Vagina (tissue), 2 donors: ENCODE measurements around the gene B4GALNT1. TPM values are rescaled to one million over a fixed set of nuclear protein-coding genes. Genes with fewer than 3 reads are reported as not detected.

Source experiments
- DNase-seq, 2 donors: peaks; one replicate each; pipeline ENCODE4 v3.0.0-alpha.2; 2017; ENCODE audit errors: extremely low spot score in 2 of 2
- H3K27ac ChIP-seq: fragments of 200-600 bp; sonication (generic); one replicate; pipeline ENCODE4 v1.5.1; 2019
- H3K27me3 ChIP-seq: fragments of 200-600 bp; sonication (generic); one replicate; pipeline ENCODE4 v1.5.1; 2019
- H3K36me3 ChIP-seq, 2 donors: fragments of 200-600 bp; sonication (generic); one replicate each; pipeline ENCODE4 v1.5.1; 2017 to 2019
- H3K4me1 ChIP-seq: fragments of 200-600 bp; sonication (generic); one replicate; pipeline ENCODE4 v1.5.1; 2019
- H3K4me3 ChIP-seq, 2 donors: fragments of 200-600 bp; sonication (generic); 1 replicate in 1 of 2; 2 replicates in 1 of 2; pipeline ENCODE4 v1.5.1; 2016 to 2019
- H3K9me3 ChIP-seq: fragments of 200-600 bp; sonication (generic); one replicate; pipeline ENCODE4 v1.5.1; 2019
- POLR2A ChIP-seq, 2 donors: fragments of 450-650 bp; IDR thresholded peaks; one replicate each; pipeline ENCODE4 v1.6.1; 2017; ENCODE audit warnings: antibody characterized with exemption in 2 of 2, mild to moderate bottlenecking in 2 of 2, moderate library complexity in 2 of 2
- POLR2AphosphoS5 ChIP-seq, 2 donors: sonication (generic); formaldehyde crosslinking; IDR thresholded peaks; one replicate each; pipeline ENCODE4 v1.9.0; 2017; ENCODE audit warnings: antibody characterized with exemption in 2 of 2, mild to moderate bottlenecking in 2 of 2, low read depth in 1 of 2; ENCODE audit not compliant: insufficient read depth in 1 of 2
- intact Hi-C: fragments of 100-400 bp; cut with DNase I; formaldehyde crosslinking; loops from one replicate; pipeline ENCODE4 v1.15.1; 2023
- total RNA-seq: library from RNA; depleted of rRNA; stranded (reverse); fragments of >200 nt; gene quantifications from one replicate; pipeline ENCODE4 v1.2.3, GENCODE V29; 2016
- TF ChIP-seq, protein P1 (sequence below), 3 experiments: fragments of 450-650 bp in 2 of 3; fragments of 200-600 bp in 1 of 3; sonication (generic) in 1 of 3; IDR thresholded peaks; one replicate each; pipeline ENCODE4 v1.5.1; 2017 to 2019; ENCODE audit warnings: antibody characterized with exemption in 3 of 3, mild to moderate bottlenecking in 2 of 3, moderate library complexity in 2 of 3

Gene B4GALNT1
- total RNA-seq, 1 donor from 2014 or later = 7.6 TPM

DNA sequence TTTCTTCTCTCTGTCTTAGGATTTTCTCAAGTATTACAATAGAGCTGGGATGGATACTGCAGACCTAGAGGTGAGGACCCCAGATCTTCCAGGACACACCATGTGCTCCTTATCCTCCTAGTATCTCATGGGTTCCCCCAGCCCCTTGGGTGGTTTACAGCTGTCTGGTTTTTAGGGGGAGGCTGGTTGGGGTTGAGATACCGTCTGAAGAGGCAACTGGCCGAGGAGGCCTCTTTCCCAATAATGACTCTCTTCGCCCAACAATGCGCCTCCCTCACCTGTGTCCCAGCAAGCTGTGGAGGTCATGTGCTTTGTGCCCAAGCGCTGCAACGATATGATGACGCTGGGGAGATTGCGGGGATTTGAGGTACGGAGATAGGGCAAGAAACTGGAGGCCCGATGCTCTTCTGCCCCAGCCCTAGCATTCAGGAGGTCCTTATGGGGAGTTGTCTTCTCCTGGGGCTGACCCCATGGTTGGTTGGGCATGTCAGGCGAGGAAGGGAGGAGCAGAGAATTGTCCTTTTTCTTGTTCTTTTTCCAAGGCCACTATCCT lies 18.0 kb downstream of the B4GALNT1 start:
- no peaks in the 10 kb centered on the region for H3K27me3 ChIP-seq
- peaks cover 20% of the 10 kb centered on the region for H3K4me1 ChIP-seq

DNA sequence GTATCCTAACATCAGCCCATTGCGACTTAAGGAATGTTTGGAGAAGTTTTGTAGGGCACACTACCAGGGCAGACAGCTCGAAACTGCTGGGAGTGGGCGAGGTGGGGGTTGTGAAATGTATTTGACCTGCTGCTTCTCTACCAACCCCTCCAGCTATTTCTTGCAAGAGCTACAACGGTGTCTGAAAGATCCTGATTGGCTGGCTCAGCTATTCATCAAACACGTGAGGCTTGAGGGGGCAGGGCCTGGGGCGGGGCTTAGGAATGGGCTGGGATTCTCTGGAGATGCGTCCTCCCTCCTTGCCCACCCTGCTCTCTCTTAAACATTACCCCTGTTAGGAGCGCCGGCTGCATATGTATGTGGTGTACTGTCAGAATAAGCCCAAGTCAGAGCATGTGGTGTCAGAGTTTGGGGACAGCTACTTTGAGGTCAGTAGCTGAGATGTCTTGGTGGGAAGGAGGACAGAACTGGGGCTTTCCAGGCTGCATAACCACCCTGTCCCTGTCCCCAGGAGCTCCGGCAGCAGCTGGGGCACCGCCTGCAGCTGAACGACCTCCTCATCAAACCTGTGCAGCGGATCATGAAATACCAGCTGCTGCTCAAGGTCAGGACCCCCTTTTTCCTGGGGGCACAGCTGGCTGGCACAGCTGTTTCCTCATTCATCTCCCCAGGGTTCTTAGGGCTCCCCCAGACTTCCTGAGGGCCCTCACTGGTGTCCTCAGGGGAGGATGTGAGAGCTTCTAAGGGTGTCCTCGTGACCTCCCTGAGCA lies 18.6 kb downstream of the B4GALNT1 start:
- TF ChIP-seq, protein P1, sequence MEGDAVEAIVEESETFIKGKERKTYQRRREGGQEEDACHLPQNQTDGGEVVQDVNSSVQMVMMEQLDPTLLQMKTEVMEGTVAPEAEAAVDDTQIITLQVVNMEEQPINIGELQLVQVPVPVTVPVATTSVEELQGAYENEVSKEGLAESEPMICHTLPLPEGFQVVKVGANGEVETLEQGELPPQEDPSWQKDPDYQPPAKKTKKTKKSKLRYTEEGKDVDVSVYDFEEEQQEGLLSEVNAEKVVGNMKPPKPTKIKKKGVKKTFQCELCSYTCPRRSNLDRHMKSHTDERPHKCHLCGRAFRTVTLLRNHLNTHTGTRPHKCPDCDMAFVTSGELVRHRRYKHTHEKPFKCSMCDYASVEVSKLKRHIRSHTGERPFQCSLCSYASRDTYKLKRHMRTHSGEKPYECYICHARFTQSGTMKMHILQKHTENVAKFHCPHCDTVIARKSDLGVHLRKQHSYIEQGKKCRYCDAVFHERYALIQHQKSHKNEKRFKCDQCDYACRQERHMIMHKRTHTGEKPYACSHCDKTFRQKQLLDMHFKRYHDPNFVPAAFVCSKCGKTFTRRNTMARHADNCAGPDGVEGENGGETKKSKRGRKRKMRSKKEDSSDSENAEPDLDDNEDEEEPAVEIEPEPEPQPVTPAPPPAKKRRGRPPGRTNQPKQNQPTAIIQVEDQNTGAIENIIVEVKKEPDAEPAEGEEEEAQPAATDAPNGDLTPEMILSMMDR (IDR thresholded peaks at IDR 0.05) = no peak
- no peak for TF ChIP-seq POLR2A (IDR thresholded peaks at IDR 0.05)
- no peak for TF ChIP-seq POLR2AphosphoS5 (IDR thresholded peaks at IDR 0.05; ENCODE audit: insufficient read depth in 1 of 2, low read depth in 1 of 2)
- Histone ChIP-seq H3K4me1 (peaks cover 20% of the 10 kb centered on the region), H3K9me3 (no peaks in the 10 kb centered on the region), H3K36me3 (peaks cover 0 to 11% of the 10 kb centered on the region in 2 donors), H3K4me3 (no peak overlapping the region), H3K27me3 (no peaks in the 10 kb centered on the region), H3K27ac (no peak overlapping the region)
- intact Hi-C loops = no loop called here
- no peak for DNase-seq

More for the DNA sequence above, 18.0 kb downstream of the B4GALNT1 start:
- no peak for DNase-seq
- H3K36me3 ChIP-seq = peaks cover 0 to 11% of the 10 kb centered on the region in 2 donors
- no peaks in the 10 kb centered on the region for H3K9me3 ChIP-seq
- intact Hi-C loops = no loop called here
- no peak overlapping the region for H3K27ac ChIP-seq
- TF ChIP-seq POLR2AphosphoS5 (IDR thresholded peaks at IDR 0.05; ENCODE audit: insufficient read depth in 1 of 2, low read depth in 1 of 2) (no peak), POLR2A (IDR thresholded peaks at IDR 0.05) (no peak)
- TF ChIP-seq, protein P1 (IDR thresholded peaks at IDR 0.05) = no peak
- no peak overlapping the region for H3K4me3 ChIP-seq

DNA sequence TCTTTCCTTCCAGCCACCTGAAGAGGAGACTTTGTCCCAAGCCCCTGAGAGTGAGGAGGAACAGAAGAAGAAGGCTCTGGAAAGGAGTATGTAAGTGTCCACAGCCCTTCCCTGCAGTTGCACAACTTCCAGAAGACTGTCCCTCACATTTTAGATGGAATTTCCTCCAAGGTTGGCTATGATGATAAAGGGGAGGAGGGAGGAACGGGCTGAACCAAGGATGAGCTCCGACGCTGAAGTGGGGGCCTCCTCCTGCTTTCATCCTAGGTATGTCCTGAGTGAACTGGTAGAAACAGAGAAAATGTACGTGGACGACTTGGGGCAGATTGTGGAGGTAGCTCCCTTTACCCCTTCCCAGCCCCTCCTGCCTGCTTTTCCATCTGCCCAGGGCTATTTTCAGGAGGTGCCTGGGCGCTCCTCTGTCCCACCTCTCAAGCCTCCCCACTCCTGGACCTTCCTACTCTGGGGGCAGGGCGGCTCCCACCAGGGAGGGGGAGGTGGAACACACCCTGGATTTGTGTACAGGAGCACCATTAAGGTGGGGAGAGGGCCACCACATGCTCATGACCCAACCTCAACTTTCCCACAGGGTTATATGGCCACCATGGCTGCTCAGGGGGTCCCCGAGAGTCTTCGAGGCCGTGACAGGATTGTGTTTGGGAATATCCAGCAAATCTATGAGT lies 19.4 kb downstream of the B4GALNT1 start:
- Histone ChIP-seq H3K4me3 (no peak overlapping the region), H3K9me3 (no peaks in the 10 kb centered on the region), H3K4me1 (peaks cover 20% of the 10 kb centered on the region), H3K27ac (no peak overlapping the region), H3K27me3 (no peaks in the 10 kb centered on the region), H3K36me3 (peaks cover 0 to 11% of the 10 kb centered on the region in 2 donors)
- TF ChIP-seq, protein P1 (IDR thresholded peaks at IDR 0.05) = no peak
- TF ChIP-seq POLR2A (IDR thresholded peaks at IDR 0.05) (no peak), POLR2AphosphoS5 (IDR thresholded peaks at IDR 0.05; ENCODE audit: insufficient read depth in 1 of 2, low read depth in 1 of 2) (no peak)
- DNase-seq = no peak
- intact Hi-C loops = no loop called here

DNA sequence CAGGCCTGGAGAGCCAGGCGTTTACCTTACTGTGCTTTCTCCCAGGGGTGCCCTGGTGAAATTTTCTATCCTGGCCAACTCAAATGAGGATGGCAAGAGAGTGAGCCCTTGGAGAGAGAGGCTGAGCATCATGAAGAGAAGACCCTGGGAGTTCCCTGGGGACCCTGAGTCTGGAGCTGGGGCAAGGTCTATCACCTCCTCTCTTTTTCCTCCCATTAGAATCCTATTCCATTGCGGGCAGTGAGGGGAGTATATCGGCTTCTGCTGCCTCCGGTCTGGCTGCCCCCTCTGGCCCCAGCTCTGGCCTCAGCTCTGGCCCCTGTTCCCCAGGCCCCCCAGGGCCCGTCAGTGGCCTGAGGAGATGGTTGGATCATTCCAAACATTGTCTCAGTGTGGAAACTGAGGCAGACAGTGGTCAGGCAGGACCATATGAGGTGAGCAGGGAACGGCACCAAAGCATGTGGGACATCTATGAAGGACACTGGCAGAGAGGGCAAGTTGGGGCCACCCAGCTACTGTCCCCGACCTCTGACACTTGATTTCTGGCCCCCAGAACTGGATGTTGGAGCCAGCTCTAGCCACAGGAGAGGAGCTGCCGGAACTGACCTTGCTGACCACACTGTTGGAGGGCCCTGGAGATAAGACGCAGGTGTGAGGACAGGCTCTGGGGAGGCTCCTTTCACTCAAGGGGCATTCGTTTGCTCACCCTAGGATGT lies 20.1 kb downstream of the B4GALNT1 start:
- Histone ChIP-seq H3K27ac (peak overlapping the region; percentile 92), H3K27me3 (no peaks in the 10 kb centered on the region), H3K4me1 (peaks cover 20% of the 10 kb centered on the region), H3K36me3 (peaks cover 0 to 11% of the 10 kb centered on the region in 2 donors), H3K9me3 (no peaks in the 10 kb centered on the region), H3K4me3 (no peak overlapping the region)
- intact Hi-C loops = no loop called here
- DNase-seq = no peak
- TF ChIP-seq, protein P1 (IDR thresholded peaks at IDR 0.05) = no peak
- TF ChIP-seq POLR2AphosphoS5 (IDR thresholded peaks at IDR 0.05; ENCODE audit: insufficient read depth in 1 of 2, low read depth in 1 of 2) = no peak
- no peak for TF ChIP-seq POLR2A (IDR thresholded peaks at IDR 0.05)
